OCI-LY3 (cell line): Measurements from ENCODE around the gene CD96.

Source experiments
- H2AFZ ChIP-seq: fragments of 200-600, 300-600 bp; shearing (Covaris generic); 2 replicates; pipeline ENCODE4 v1.6.0; 2014; ENCODE audit warnings: antibody characterized with exemption, low read depth, low read length
- H3K27ac ChIP-seq: fragments of 200-600, 300-600 bp; sonication (generic); 2 replicates; pipeline ENCODE4 v1.5.1; 2014; ENCODE audit warnings: mild to moderate bottlenecking, low read length, moderate library complexity, mixed read lengths
- H3K27me3 ChIP-seq: fragments of 200-600, 300-600 bp; sonication (generic); 2 replicates; pipeline ENCODE4 v1.6.1; 2014; ENCODE audit warnings: low read depth, low read length, mixed read lengths
- H3K36me3 ChIP-seq: fragments of 200-600, 300-600 bp; sonication (generic); replicated peaks from 2 replicates; pipeline ENCODE3; 2014; ENCODE audit warnings: low read depth, low read length, mixed read lengths
- H3K4me1 ChIP-seq: fragments of 300-600, 200-600 bp; sonication (generic); 2 replicates; pipeline ENCODE4 v1.6.1; 2014; ENCODE audit warnings: low read length, mixed read lengths
- H3K4me2 ChIP-seq: fragments of 200-600, 300-600 bp; sonication (generic); 2 replicates; pipeline ENCODE4 v1.6.1; 2014; ENCODE audit warnings: low read length, mixed read lengths
- H3K4me3 ChIP-seq: fragments of 300-600, 200-600 bp; sonication (generic); 2 replicates; pipeline ENCODE4 v1.5.1; 2014; ENCODE audit warnings: antibody characterized with exemption, mild to moderate bottlenecking, low read length, moderate library complexity
- H3K79me2 ChIP-seq: fragments of 300-600, 200-600 bp; shearing (Covaris generic); 2 replicates; pipeline ENCODE4 v1.6.1; 2014; ENCODE audit warnings: mild to moderate bottlenecking, low read length, mixed read lengths
- H3K9ac ChIP-seq: fragments of 300-600, 200-600 bp; shearing (Covaris generic); 2 replicates; pipeline ENCODE4 v1.6.0; 2014; ENCODE audit warnings: mild to moderate bottlenecking, low read length, moderate library complexity
- H3K9me3 ChIP-seq: fragments of 200-600, 300-600 bp; shearing (Covaris generic); 2 replicates; pipeline ENCODE4 v1.6.1; 2014; ENCODE audit warnings: low read length, mixed read lengths; ENCODE audit not compliant: insufficient read depth
- H4K20me1 ChIP-seq: fragments of 200-600, 300-600 bp; sonication (generic); 2 replicates; pipeline ENCODE4 v1.6.1; 2016; ENCODE audit warnings: low read length, mixed read lengths; ENCODE audit not compliant: insufficient read depth
- EZH2phosphoT487 ChIP-seq: fragments of 200-600 bp; shearing (Covaris generic); IDR thresholded peaks from 2 replicates; pipeline ENCODE4 v1.6.1; 2018; ENCODE audit warnings: antibody characterized with exemption, mixed run types, low read depth
- TF ChIP-seq, protein P1 (sequence below): fragments of 200-600, 300-600 bp; sonication (generic); IDR thresholded peaks from 2 replicates; pipeline ENCODE4 v1.5.1; 2014; ENCODE audit warnings: antibody characterized with exemption, low read length, low read depth

The CD96 gene

DNA sequence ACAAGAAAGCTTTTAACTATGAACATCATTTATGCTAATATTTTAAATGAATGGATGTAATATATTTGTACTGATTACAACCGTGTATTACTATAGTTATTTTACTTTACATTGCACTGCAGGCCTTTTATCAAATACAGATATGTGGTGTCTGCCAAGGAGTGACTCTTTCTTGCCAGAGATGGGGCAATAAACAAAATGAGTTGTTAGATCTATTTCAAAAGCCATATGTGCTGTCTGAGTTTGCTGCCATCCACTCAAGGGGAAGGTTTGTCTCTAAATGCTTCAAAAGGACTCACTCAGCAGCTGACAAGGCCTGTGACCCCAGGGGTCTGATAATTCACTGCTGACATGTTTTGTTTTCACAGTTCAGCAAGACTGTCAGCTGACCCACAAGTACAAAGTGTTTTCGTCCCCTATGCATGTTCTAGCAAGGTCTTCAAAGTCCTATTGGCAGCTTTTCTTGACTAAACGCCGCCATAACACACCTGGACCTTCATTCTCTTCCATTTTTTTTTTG lies 94.4 kb downstream of the CD96 start:
- Histone ChIP-seq H3K79me2 (no peaks in the 10 kb centered on the region), H3K4me2 (no peak overlapping the region), H2AFZ (no peak overlapping the region), H3K4me3 (no peak overlapping the region), H3K27me3 (no peaks in the 10 kb centered on the region), H3K27ac (no peak overlapping the region), H4K20me1 (no peaks in the 10 kb centered on the region), H3K36me3 (no peaks in the 10 kb centered on the region), H3K9me3 (no peaks in the 10 kb centered on the region), H3K9ac (no peak overlapping the region), H3K4me1 (no peaks in the 10 kb centered on the region)
- TF ChIP-seq, protein P1, sequence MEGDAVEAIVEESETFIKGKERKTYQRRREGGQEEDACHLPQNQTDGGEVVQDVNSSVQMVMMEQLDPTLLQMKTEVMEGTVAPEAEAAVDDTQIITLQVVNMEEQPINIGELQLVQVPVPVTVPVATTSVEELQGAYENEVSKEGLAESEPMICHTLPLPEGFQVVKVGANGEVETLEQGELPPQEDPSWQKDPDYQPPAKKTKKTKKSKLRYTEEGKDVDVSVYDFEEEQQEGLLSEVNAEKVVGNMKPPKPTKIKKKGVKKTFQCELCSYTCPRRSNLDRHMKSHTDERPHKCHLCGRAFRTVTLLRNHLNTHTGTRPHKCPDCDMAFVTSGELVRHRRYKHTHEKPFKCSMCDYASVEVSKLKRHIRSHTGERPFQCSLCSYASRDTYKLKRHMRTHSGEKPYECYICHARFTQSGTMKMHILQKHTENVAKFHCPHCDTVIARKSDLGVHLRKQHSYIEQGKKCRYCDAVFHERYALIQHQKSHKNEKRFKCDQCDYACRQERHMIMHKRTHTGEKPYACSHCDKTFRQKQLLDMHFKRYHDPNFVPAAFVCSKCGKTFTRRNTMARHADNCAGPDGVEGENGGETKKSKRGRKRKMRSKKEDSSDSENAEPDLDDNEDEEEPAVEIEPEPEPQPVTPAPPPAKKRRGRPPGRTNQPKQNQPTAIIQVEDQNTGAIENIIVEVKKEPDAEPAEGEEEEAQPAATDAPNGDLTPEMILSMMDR, result no peak
- TF ChIP-seq EZH2phosphoT487, result no peak

DNA sequence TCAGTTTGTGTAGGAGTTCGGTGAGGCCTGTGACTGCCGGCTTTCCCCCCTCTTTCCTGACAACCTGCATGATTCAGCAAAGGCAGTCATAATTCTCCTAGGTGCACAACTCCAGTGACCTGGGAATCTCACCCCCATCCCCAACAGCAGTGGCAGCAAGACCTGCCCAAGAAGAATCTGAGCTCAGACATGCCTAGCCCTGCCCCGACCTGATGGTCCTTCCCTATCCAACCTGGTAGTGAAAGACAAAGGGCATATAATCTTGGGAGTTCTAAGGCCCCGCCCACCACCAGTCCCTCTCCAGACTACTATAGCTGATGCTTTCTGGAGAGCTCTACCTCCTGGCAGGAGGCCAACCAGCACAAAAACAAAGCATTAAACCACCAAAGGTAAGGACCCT lies 97.3 kb downstream of the CD96 start:
- H3K27ac ChIP-seq, result no peak overlapping the region
- no peaks in the 10 kb centered on the region for H3K79me2 ChIP-seq
- H4K20me1 ChIP-seq, result no peaks in the 10 kb centered on the region
- H3K4me2 ChIP-seq, result no peak overlapping the region
- H3K9me3 ChIP-seq, result no peaks in the 10 kb centered on the region
- TF ChIP-seq, protein P1, result no peak
- TF ChIP-seq EZH2phosphoT487, result no peak
- H3K4me1 ChIP-seq, result no peaks in the 10 kb centered on the region
- H3K4me3 ChIP-seq, result no peak overlapping the region
- no peak overlapping the region for H3K9ac ChIP-seq
- H2AFZ ChIP-seq, result no peak overlapping the region
- H3K27me3 ChIP-seq, result no peaks in the 10 kb centered on the region
- no peaks in the 10 kb centered on the region for H3K36me3 ChIP-seq

DNA sequence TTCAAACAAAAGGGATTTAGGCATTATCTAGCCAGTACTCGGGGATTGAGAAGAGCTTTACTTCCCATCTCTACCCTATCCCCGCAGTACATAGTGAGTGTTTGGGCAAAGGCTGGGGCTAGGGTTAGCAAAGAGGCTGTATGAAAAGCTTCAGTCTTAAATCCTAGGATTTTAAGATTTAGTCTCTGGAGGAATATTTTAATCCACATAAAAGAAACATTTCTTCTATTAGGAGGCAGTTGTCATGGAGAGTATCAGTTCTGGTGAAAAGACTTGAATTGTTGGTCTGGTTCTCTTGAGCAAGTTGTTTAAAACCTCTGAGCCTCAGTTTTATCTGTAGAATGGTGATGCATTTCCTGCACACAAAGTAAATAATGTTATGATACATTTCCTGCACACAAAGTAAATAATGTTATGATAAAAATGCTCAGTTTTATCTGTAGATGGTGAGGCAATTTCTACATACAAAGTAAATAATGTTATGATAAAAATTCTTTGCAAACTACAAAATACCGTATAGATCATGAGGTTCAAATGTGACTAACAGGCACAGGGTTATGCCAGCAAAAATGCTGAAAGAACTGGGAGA lies 107.1 kb downstream of the CD96 start:
- H3K36me3 ChIP-seq, result no peaks in the 10 kb centered on the region
- no peak overlapping the region for H3K4me2 ChIP-seq
- no peaks in the 10 kb centered on the region for H4K20me1 ChIP-seq
- H3K9me3 ChIP-seq, result no peaks in the 10 kb centered on the region
- no peak overlapping the region for H3K4me3 ChIP-seq
- H3K79me2 ChIP-seq, result no peaks in the 10 kb centered on the region
- H3K4me1 ChIP-seq, result peaks cover 21% of the 10 kb centered on the region
- TF ChIP-seq EZH2phosphoT487, result no peak
- TF ChIP-seq, protein P1, result no peak
- no peaks in the 10 kb centered on the region for H3K27me3 ChIP-seq
- H2AFZ ChIP-seq, result no peak overlapping the region
- no peak overlapping the region for H3K27ac ChIP-seq
- no peak overlapping the region for H3K9ac ChIP-seq

- no peaks in the 10 kb centered on the region for H3K79me2 ChIP-seq
- no peak overlapping the region for H3K4me2 ChIP-seq
- no peaks in the 10 kb centered on the region for H3K27me3 ChIP-seq
- peaks cover 24% of the 10 kb centered on the region for H3K4me1 ChIP-seq
- H3K9ac ChIP-seq, result no peak overlapping the region
- no peak overlapping the region for H3K4me3 ChIP-seq
- no peak overlapping the region for H3K27ac ChIP-seq
- TF ChIP-seq, protein P1, result no peak
- TF ChIP-seq EZH2phosphoT487, result no peak
- no peaks in the 10 kb centered on the region for H4K20me1 ChIP-seq
- no peak overlapping the region for H2AFZ ChIP-seq
- H3K36me3 ChIP-seq, result no peaks in the 10 kb centered on the region
- H3K9me3 ChIP-seq, result no peaks in the 10 kb centered on the region
Observed at GRCh38 chr3:111650378-111651275, 108.6 kb downstream of the CD96 start.
